Middle frontal gyrus (tissue), 1 donor: ENCODE measurements around the gene GALT.
"Not testable (repeated sequence)": the region's sequence is repeated elsewhere in the genome, so short reads cannot be mapped to it uniquely, and the experiment has no call there.

ENCODE experiments used
- DNase-seq: peaks from one replicate; pipeline ENCODE4 v3.0.0-alpha.2; 2015; ENCODE audit warnings: low spot score; ENCODE audit errors: extremely low spot score

The GALT gene

GRCh38 chr9:34627716-34628655, 18.5 kb upstream of the GALT start:
- no peak for DNase-seq

GRCh38 chr9:34628656-34629490, 17.6 kb upstream of the GALT start, which contains the start of gene ARID3C:
Gene ARID3C (minus strand): TSS chr9:34629066. CDS start chr9:34628014, 1,052 bp downstream.
- no peak for DNase-seq

GRCh38 chr9:34629491-34629808, 17.0 kb upstream of the GALT start:
- no peak for DNase-seq

GRCh38 chr9:34630402-34631154, 15.9 kb upstream of the GALT start:
- no peak for DNase-seq

DNA sequence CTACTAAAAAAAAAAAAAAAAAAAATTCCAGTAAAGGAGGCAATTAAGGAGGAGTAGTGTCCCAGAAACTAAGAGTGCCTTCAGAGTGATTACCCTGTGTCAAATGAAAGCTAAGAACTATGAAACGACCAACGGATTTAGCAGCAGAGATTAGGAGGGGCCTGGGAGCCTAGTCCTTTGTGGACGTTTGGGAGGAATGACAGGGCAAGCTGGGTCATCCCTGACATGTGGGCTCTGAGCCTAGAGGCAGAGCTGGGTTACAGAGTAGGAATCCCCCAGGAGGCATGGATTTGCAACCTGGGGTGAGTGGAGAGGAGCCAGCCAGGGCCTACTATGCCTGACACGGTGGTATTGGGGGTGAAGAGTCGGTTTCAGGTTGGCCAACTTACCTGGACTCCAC, 13.3 kb upstream of the GALT start:
- no peak for DNase-seq

- peak; percentile 46 for DNase-seq
Measured at GRCh38 chr9:34633851-34634550, 12.5 kb upstream of the GALT start.

DNA sequence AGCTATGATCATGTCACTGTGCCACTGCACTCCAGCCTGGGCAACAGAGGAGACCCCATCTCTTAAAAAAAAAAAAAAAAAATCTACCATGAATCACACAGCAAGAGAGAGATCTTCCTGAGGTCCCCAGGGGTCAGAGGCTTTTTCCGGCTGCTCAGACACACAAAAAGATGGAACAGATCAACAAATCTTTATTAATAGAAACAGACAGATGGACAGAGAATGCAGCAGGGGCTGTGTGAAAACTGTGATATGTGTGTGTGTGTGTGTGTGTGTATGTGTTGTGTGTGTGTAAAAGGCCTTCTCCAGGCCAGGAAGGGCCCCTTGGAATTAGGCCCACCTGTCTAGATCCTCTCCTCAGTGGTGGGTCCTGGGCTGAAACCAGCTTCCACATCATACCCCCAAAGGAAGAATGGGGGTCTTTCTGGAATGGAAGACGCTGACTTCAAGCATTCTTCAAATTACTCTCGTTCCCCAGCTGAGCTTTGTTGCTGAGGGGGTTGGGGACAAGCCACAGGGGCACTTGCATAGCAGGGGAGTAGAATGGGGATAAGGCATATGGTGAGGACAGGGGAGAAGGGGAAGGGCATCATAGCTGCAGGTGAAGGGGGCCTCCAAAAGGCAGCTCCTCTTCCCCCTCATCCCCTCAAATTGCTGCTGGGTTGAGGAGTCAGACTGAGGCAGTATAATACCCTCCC, 11.8 kb upstream of the GALT start:
- DNase-seq = no peak

DNA sequence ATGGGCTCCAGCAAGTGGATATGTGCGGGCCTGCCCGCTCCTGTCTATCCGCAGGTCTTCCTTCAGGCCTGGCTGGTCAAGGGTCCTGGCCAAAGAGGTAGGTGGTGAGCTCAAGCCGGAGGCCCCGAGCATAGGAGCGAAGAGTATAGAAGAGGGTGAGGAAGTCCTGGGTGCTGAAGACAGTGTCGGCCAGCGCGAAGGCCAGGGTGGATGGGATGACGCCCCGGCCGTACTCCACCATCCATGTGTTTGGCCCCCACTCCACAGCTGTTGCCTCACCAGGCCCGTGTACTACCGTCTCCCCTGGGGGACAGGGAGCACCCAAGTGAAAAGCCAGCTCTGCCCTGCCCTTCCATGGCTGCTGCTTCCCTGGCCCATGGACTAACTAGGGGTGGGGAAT, 10.9 kb upstream of the GALT start:
- DNase-seq = no peak

DNA sequence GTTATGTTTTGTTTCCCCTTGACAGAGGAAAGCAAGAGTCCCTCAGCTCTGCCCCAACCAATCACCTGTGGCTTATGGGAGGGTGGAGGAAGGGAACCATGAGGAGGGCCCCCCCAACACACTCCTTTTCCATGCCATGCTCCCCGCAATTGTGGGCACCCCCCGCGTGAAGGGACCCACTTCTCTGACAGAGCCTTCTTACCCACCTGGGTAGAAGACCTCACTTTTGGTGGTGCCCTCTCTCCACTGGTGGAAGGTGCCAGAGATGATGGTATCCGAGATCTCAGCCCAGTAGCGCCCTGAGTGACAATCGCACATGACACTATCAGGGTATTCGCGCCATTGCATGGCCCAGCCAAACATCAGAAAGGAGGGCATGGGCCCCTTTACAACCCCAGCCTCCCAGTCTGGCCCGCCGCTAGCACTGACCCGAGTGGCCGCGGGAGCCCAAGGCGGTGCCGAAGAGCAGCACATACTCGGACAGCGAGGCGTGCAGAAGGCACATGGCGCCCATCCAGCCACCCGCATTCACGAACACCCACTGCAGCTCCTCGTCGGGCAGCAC, 9.6 kb upstream of the GALT start:
- no peak for DNase-seq

GRCh38 chr9:34637356-34638137, 8.9 kb upstream of the GALT start, which contains the start of gene SIGMAR1:
Gene SIGMAR1 (minus strand): TSS chr9:34637787. CDS start chr9:34637697, 90 bp downstream.
- DNase-seq = peak; percentile 85

GRCh38 chr9:34638138-34638445, 8.4 kb upstream of the GALT start:
- no peak for DNase-seq

DNA sequence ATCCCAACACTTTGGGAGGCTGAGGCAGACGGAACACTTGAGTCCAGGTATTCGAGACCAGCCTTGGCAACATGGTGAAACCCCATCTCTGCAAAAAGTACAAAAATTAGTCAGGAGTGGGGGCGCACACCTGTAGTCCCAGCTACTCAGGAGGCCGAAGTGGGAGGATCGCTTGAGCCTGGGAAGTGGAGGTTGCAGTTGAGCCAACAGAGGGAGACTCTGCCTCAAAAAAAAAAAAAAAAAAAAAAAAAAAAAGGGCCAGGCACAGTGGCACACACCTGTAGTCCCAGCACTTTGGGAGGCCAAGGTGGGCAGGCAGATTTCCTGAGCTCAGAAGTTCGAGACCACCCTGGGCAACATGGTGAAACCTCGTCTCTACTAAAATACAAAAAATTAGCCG, 7.2 kb upstream of the GALT start:
- not testable (repeated sequence) for DNase-seq

- no peak for DNase-seq
Measured at GRCh38 chr9:34642679-34643078, 3.8 kb upstream of the GALT start.

- no peak for DNase-seq
Measured at GRCh38 chr9:34644766-34645314, 1.6 kb upstream of the GALT start.

- no peak for DNase-seq
Measured at GRCh38 chr9:34647084-34647403, 569 bp downstream of the GALT start.

- DNase-seq = no peak
Measured at GRCh38 chr9:34647651-34648050, 1.2 kb downstream of the GALT start.

DNA sequence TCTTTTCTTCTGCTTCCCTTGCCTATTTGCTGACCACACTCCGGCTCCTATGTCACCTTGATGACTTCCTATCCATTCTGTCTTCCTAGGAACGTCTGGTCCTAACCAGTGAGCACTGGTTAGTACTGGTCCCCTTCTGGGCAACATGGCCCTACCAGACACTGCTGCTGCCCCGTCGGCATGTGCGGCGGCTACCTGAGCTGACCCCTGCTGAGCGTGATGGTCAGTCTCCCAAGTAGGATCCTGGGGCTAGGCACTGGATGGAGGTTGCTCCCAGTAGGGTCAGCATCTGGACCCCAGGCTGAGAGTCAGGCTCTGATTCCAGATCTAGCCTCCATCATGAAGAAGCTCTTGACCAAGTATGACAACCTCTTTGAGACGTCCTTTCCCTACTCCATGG, 2.2 kb downstream of the GALT start:
- no peak for DNase-seq

GRCh38 chr9:34650816-34651215, 4.3 kb downstream of the GALT start:
- DNase-seq = no peak

- no peak for DNase-seq
Measured at GRCh38 chr9:34651321-34651720, 4.8 kb downstream of the GALT start.
